Choroid plexus epithelial cell (primary cell): ENCODE results near the gene FUZ.
A peak's percentile ranks its signal among the peaks of the same experiment; 100 is the strongest.

Experiments
- DNase-seq: peaks from one replicate; pipeline ENCODE4 v3.0.0-alpha.2; 2010; ENCODE audit warnings: low read depth
- H3K4me3 ChIP-seq: 2 replicates; pipeline ENCODE4 v1.5.1; 2011; ENCODE audit warnings: low read depth, mild to moderate bottlenecking, control low read depth, low read length, moderate library complexity
- TF ChIP-seq, protein P1 (sequence below): conservative IDR thresholded peaks from 2 replicates; pipeline ENCODE4 v1.5.1; 2011; ENCODE audit warnings: low read depth, mild to moderate bottlenecking, control low read depth, inconsistent platforms, low read length, moderate library complexity

FUZ gene

DNA sequence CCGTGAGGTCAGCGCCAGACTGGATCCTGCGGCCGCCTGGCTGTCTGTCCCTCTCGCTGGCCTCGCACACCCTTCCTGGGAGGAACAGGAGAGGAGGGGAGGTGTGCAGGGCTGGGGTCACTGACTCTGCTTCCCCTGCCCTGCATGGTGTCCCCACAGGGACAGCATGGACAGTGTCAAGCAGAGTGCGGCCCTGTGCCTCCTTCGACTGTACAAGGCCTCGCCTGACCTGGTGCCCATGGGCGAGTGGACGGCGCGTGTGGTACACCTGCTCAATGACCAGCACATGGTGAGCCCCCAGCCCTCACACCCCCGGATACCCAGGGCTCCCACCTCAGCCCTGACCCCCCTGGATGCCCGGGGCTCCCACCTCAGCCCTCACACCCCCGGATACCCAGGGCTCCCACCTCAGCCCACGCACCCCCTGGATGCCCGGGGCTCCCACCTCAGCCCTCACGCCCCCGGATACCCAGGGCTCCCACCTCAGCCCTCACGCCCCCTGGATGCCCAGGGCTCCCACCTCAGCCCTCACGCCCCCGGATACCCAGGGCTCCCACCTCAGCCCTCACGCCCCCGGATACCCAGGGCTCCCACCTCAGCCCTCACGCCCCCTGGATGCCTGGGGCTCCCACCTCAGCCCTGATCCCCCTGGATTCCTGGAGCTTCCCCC lies 21.2 kb downstream of the FUZ start:
- DNase-seq = no peak
- TF ChIP-seq, protein P1, sequence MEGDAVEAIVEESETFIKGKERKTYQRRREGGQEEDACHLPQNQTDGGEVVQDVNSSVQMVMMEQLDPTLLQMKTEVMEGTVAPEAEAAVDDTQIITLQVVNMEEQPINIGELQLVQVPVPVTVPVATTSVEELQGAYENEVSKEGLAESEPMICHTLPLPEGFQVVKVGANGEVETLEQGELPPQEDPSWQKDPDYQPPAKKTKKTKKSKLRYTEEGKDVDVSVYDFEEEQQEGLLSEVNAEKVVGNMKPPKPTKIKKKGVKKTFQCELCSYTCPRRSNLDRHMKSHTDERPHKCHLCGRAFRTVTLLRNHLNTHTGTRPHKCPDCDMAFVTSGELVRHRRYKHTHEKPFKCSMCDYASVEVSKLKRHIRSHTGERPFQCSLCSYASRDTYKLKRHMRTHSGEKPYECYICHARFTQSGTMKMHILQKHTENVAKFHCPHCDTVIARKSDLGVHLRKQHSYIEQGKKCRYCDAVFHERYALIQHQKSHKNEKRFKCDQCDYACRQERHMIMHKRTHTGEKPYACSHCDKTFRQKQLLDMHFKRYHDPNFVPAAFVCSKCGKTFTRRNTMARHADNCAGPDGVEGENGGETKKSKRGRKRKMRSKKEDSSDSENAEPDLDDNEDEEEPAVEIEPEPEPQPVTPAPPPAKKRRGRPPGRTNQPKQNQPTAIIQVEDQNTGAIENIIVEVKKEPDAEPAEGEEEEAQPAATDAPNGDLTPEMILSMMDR = no peak
- no peak overlapping the region for H3K4me3 ChIP-seq

GRCh38 chr19:49790866-49791265 lies 22.2 kb downstream of the FUZ start:
- DNase-seq = peak; percentile 47
- TF ChIP-seq, protein P1 = no peak
- H3K4me3 ChIP-seq = no peak overlapping the region

GRCh38 chr19:49788857-49789256 lies 24.2 kb downstream of the FUZ start:
- TF ChIP-seq, protein P1 = no peak
- DNase-seq = no peak
- H3K4me3 ChIP-seq = no peak overlapping the region

- DNase-seq = no peak
- TF ChIP-seq, protein P1 = no peak
- H3K4me3 ChIP-seq = no peak overlapping the region
Observed at GRCh38 chr19:49787746-49788145, 25.3 kb downstream of the FUZ start.

DNA sequence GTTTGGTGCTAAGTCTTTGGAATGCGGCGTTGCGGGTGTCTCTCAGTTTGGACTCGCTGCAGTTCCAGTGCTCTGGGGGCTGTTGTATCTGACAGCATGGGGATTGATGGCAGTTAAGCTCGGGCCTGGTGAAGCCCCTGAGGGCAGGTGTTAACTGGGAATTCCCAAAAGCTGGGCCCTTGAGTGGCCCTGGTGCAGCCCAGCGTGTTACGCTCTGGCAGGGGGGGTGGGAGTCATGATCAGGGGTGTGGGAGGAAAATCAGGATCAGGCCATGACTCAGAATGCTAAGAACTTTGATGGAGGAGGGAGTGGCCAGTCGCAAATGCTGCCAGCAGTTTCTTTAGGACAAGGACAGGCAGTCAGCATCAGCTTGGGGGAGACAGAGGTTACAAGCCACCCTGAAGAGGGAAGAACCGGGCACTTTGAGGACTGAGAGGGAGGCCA lies 26.7 kb downstream of the FUZ start:
- TF ChIP-seq, protein P1 = no peak
- DNase-seq = no peak
- H3K4me3 ChIP-seq = no peak overlapping the region

- DNase-seq = no peak
- no peak overlapping the region for H3K4me3 ChIP-seq
Observed at GRCh38 chr19:49782515-49782914, 30.6 kb downstream of the FUZ start.

More at GRCh38 chr19:49782515-49782914, 30.6 kb downstream of the FUZ start:
- TF ChIP-seq, protein P1 = no peak
